Spleen (tissue), 11 donors: ENCODE measurements around the gene TXNL1. TPM values are rescaled to one million over a fixed set of nuclear protein-coding genes. Genes with fewer than 3 reads are reported as not detected.

Source experiments
- DNase-seq: peaks from one replicate; pipeline ENCODE4 v3.0.0-alpha.2; 2020
- H3K27ac ChIP-seq, 8 donors: fragments of 200-600 bp; sonication (generic) in 7 of 8; 1 replicate in 4 of 8; 2 replicates in 4 of 8; pipeline versions ENCODE4 v1.5.0 to v1.8.0; 2016 to 2021; ENCODE audit warnings: inconsistent platforms in 4 of 8, mild to moderate bottlenecking in 4 of 8, moderate library complexity in 1 of 8
- H3K27me3 ChIP-seq, 7 donors: fragments of 200-600 bp; sonication (generic) in 6 of 7; replicated peaks in 1 of 7; 1 replicate in 4 of 7; 2 replicates in 3 of 7; pipeline versions ENCODE4 v1.5.0 to v1.8.0; 2016 to 2021; ENCODE audit warnings: inconsistent platforms in 3 of 7, mild to moderate bottlenecking in 1 of 7
- H3K36me3 ChIP-seq, 6 donors: fragments of 200-600 bp; sonication (generic) in 5 of 6; 1 replicate in 4 of 6; 2 replicates in 2 of 6; pipeline versions ENCODE4 v1.5.0 to v1.8.0; 2016 to 2021; ENCODE audit warnings: inconsistent platforms in 2 of 6
- H3K4me1 ChIP-seq, 6 donors: fragments of 200-600 bp; sonication (generic) in 5 of 6; 1 replicate in 3 of 6; 2 replicates in 3 of 6; pipeline versions ENCODE4 v1.5.0 to v1.8.0; 2016 to 2021; ENCODE audit warnings: inconsistent platforms in 3 of 6
- H3K4me3 ChIP-seq, 8 donors: fragments of 200-600 bp; sonication (generic) in 7 of 8; 1 replicate in 4 of 8; 2 replicates in 4 of 8; pipeline versions ENCODE4 v1.5.0 to v1.8.0; 2016 to 2021; ENCODE audit warnings: inconsistent platforms in 4 of 8, mild to moderate bottlenecking in 4 of 8, moderate library complexity in 2 of 8
- H3K9me3 ChIP-seq, 8 donors: fragments of 200-600 bp; sonication (generic) in 7 of 8; 1 replicate in 4 of 8; 2 replicates in 4 of 8; pipeline versions ENCODE4 v1.5.0 to v1.8.0; 2016 to 2021; ENCODE audit warnings: inconsistent platforms in 4 of 8
- POLR2A ChIP-seq, 3 donors: fragments of 450-650 bp; IDR thresholded peaks; one replicate each; pipeline ENCODE4 v1.5.1; 2017; ENCODE audit warnings: antibody characterized with exemption in 3 of 3, mild to moderate bottlenecking in 1 of 3
- POLR2AphosphoS5 ChIP-seq, 3 donors: sonication (generic); formaldehyde crosslinking; IDR thresholded peaks; one replicate each; pipeline ENCODE4 v1.5.1; 2017; ENCODE audit warnings: antibody characterized with exemption in 3 of 3
- WGBS, 5 donors: extraction: QIAGEN DNeasy Blood & Tissue Kit in 3 of 5; methylation state at CpG; one replicate each; pipeline versions ENCODE4 v1.1.5 to v1.1.7; 2013 to 2018; 5-methylcytosine and 5-hydroxymethylcytosine counted together
- intact Hi-C: fragments of 100-400 bp; cut with DNase I; formaldehyde crosslinking; loops from one replicate; pipeline ENCODE4 v1.15.0; 2023; ENCODE audit warnings: low total_unique reads
- polyA plus RNA-seq, 3 donors: library from polyadenylated mRNA; stranded (reverse); fragments of 200-250 nt; gene quantifications; one replicate each; pipeline ENCODE4 v1.2.1, GENCODE V29; 2013
- total RNA-seq, 7 donors: library from RNA; depleted of rRNA in 3 of 7; stranded (reverse); fragments of >200 nt in 3 of 7; fragmentation: NEBNext Ultra II Directional in 4 of 7; extraction: Animal tissue kit (Norgen Biotek cat#: 25700) in 4 of 7; gene quantifications; one replicate each; pipeline versions ENCODE4 v1.1.0 to v1.2.1, GENCODE V29; 2016 to 2021
- TF ChIP-seq, protein P1 (sequence below), 11 experiments: fragments of 200-600 bp in 7 of 11; fragments of 450-650 bp in 4 of 11; sonication (generic) in 4 of 11; IDR thresholded peaks in 8 of 11; conservative IDR thresholded peaks in 3 of 11; 1 replicate in 7 of 11; 2 replicates in 4 of 11; pipeline versions ENCODE4 v1.4.0 to v1.8.0; 2016 to 2021; ENCODE audit warnings: antibody characterized with exemption in 11 of 11, inconsistent platforms in 4 of 11, mild to moderate bottlenecking in 1 of 11
- donor health status: healthy with polysubstance abuse.
- donor health status: DM: no; HTN: no; CAD: no; lungs with moderate emphysema.
- donor health status: DM: no; HTN: no; CAD: no.
- donor health status: Bipolar disorder and iron deficiency.
- donor health status: healthy.
- donor health status: DM: no; HTN: no; CAD: no.
- donor health status: DM: yes; HTN: yes; CAD: no.

The TXNL1 gene
- total and polyA plus RNA-seq, 10 donors = 35.5 to 61.0 (median 47.2) TPM

DNA sequence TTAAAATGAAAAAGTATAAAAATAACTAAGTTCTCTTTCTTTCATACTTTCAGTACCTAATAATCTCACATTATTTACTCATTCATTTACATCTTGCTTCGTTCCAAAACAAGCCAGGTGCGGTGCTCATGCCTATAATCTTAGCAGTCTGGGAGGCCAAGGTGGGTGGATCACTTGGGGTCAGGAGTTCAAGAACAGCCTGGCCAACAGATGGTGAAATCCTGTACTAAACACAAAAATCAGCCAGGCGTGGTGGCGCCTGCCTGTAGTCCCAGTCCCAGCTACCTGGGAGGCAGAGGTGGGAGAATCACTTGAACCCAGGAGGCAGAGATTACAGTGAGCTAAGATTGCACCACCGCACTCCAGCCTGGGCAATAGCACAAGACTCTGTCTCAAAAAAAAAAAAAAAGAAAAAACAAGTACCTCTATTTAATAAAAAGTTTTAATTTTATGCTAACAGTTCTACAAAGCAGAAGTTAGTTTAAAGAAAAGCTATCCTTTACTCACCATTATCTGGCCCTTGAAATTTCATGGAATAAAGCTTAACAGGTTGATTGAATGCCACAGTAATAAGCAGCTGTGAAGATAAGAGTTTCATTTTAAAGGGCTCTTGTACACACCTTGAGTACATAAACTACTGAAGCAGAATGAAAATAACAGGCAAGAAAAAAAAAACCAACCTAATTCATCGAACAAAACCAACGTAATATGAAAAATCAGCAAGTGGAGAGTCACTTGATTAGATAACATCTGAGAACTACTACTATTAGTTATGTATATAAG, 22.5 kb downstream of the TXNL1 start:
- WGBS, 5 donors = 78 to 92% (median 85%) methylated on average over 7 of the region's 7 CpGs
- no peak for TF ChIP-seq POLR2AphosphoS5 (IDR thresholded peaks at IDR 0.05)
- TF ChIP-seq POLR2A (IDR thresholded peaks at IDR 0.05) = no peak
- TF ChIP-seq, protein P1, sequence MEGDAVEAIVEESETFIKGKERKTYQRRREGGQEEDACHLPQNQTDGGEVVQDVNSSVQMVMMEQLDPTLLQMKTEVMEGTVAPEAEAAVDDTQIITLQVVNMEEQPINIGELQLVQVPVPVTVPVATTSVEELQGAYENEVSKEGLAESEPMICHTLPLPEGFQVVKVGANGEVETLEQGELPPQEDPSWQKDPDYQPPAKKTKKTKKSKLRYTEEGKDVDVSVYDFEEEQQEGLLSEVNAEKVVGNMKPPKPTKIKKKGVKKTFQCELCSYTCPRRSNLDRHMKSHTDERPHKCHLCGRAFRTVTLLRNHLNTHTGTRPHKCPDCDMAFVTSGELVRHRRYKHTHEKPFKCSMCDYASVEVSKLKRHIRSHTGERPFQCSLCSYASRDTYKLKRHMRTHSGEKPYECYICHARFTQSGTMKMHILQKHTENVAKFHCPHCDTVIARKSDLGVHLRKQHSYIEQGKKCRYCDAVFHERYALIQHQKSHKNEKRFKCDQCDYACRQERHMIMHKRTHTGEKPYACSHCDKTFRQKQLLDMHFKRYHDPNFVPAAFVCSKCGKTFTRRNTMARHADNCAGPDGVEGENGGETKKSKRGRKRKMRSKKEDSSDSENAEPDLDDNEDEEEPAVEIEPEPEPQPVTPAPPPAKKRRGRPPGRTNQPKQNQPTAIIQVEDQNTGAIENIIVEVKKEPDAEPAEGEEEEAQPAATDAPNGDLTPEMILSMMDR (IDR thresholded peaks at IDR 0.05 in 8 of 11, conservative IDR thresholded peaks at IDR 0.05 in 3 of 11) = no peak
- intact Hi-C loops = no loop called here
- Histone ChIP-seq H3K9me3 (no peaks in the 10 kb centered on the region), H3K4me3 (no peak overlapping the region), H3K4me1 (no peaks in the 10 kb centered on the region), H3K36me3 (peaks cover 0 to 100% (median 58%) of the 10 kb centered on the region in 6 donors), H3K27me3 (no peaks in the 10 kb centered on the region), H3K27ac (no peak overlapping the region)
- no peak for DNase-seq

DNA sequence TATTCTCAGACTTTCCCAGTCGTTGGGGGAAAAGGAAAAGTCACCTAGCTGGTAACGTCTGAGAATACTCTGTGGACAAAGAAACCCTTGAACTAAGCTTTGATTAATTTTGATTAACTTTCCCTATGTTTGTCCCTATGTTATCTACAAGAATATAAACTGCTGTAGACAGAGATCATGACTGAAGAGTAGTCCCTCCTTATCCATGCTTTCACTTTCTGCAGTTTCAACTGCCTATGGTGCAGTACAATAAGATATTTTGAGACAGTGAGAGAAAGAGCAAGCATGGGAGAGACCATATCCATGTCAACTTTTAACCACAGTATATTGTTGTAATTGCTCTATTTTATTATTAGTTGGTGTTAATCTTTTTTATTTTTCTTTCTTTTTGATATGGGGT, 31.8 kb downstream of the TXNL1 start:
- no peaks in the 10 kb centered on the region for H3K27me3 ChIP-seq
- H3K9me3 ChIP-seq = no peaks in the 10 kb centered on the region
- H3K4me3 ChIP-seq = no peak overlapping the region
- TF ChIP-seq POLR2AphosphoS5 (IDR thresholded peaks at IDR 0.05) (no peak), POLR2A (IDR thresholded peaks at IDR 0.05) (no peak)
- TF ChIP-seq, protein P1 (IDR thresholded peaks at IDR 0.05 in 8 of 11, conservative IDR thresholded peaks at IDR 0.05 in 3 of 11) = no peak
- no peaks in the 10 kb centered on the region for H3K4me1 ChIP-seq
- 89 to 99% (median 95%) methylated on average over 2 of the region's 2 CpGs for WGBS, 5 donors
- intact Hi-C loops = no loop called here
- H3K36me3 ChIP-seq = peaks cover 0 to 100% (median 59%) of the 10 kb centered on the region in 6 donors
- DNase-seq = no peak
- no peak overlapping the region for H3K27ac ChIP-seq

DNA sequence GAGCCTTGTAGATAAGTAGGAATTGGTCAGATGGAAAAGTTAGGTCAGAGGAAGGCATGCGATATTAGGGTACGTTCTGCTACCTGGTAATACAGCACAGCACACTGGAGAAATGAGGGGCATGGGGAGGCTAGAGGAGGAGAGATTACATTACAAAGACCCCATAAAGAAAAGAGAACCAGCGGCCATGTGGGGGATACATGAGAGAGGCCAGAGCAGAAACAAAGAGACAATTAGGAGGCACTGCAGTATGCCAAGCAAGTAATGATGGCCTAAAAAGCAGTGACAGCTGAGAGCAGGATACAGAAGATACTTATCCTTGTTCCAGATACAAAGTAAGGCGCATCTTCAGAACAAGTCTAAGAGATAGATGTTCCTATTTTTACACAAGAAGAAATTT, 40.0 kb downstream of the TXNL1 start:
- intact Hi-C loops = no loop called here
- DNase-seq = no peak
- Histone ChIP-seq H3K4me1 (no peaks in the 10 kb centered on the region), H3K27ac (no peak overlapping the region), H3K36me3 (peaks cover 0 to 24% (median 7%) of the 10 kb centered on the region in 6 donors), H3K27me3 (no peaks in the 10 kb centered on the region), H3K4me3 (no peak overlapping the region), H3K9me3 (peaks cover 0 to under 1% (median 0%) of the 10 kb centered on the region in 8 donors)
- WGBS, 5 donors = 93 to 98% (median 95%) methylated on average over 4 of the region's 4 CpGs
- no peak for TF ChIP-seq POLR2AphosphoS5 (IDR thresholded peaks at IDR 0.05)

DNA sequence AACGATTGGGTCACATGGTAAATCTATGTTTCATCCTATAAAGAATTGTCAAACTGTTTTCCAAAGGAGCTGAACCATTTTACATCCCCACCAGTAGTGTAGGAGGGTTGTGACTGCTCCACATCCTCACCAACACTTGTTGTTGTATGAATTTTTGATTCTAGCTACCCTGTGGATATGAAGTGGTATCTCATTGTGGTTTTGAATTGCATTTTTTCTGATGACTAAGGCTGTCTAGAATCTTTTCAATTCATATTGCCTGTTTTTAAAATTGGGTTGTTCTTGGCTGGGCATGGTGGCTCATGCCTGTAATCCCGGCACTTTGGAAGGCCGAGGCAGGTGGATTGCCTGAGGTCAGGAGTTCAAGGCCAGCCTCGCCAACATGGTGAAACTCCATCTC, 44.5 kb downstream of the TXNL1 start:
- H3K9me3 ChIP-seq = peaks cover 0 to 6% (median 0%) of the 10 kb centered on the region in 8 donors
- WGBS, 5 donors = 89 to 98% (median 95%) methylated on average over 4 of the region's 4 CpGs
- TF ChIP-seq POLR2A (IDR thresholded peaks at IDR 0.05) (no peak), POLR2AphosphoS5 (IDR thresholded peaks at IDR 0.05) (no peak)
- TF ChIP-seq, protein P1 (IDR thresholded peaks at IDR 0.05 in 8 of 11, conservative IDR thresholded peaks at IDR 0.05 in 3 of 11) = no peak
- no peaks in the 10 kb centered on the region for H3K4me1 ChIP-seq
- no peak overlapping the region for H3K27ac ChIP-seq
- H3K27me3 ChIP-seq = no peaks in the 10 kb centered on the region
- H3K4me3 ChIP-seq = no peak overlapping the region
- H3K36me3 ChIP-seq = no peaks in the 10 kb centered on the region
- intact Hi-C loops = no loop called here
- no peak for DNase-seq
